ENCODE results near the gene KIFC3. TPM values are rescaled to one million over a fixed set of nuclear protein-coding genes. Genes with fewer than 3 reads are reported as not detected.

KIFC3 gene
- total and polyA plus RNA-seq, 8 donors = 41.4 to 96.8 (median 60.0) TPM

DNA sequence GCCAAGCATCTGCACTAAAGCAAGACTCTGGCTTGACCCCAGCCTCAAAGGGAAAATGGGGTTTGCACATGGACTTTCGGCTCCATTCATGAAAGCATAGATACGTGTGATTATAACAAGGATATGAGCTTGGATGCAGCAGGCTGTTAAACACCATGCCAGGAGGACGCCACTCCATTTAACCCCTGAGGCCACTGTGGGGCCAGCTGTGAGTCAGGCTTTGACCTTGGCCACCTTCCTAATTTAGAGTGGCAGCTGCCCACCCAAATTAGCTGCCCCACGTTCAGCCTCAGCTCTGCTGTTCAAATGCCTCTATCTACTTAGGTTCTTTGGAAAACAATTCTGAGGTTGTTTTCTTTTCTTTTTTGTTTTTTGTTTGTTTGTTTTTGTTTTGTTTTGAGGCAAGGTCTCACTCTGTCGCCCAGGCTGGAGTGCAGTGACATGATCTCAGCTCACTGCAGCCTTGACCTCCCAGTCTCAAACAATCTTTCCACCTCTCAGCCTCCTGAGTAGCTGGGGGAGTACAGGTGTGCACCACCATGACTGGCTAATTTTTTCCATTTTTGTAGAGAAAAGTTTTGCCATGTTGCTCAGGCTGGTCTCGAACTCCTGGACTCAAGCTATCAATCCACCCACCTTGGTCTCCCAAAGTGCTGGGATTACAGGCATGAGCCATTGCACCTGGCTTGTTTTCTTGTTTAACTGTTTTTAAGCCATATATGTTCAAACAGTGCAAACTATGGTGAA, 23.2 kb upstream of the KIFC3 start:
- no peaks in the 10 kb centered on the region for H3K9me3 ChIP-seq
- no peak overlapping the region for H3K4me3 ChIP-seq
- H3K4me1 ChIP-seq = peaks cover 0 to 4% of the 10 kb centered on the region in 2 donors
- DNase-seq (no peak), ATAC-seq (no peak)
- intact Hi-C loops (cut with DNase I) = no loop called here
- TF ChIP-seq, protein P1, sequence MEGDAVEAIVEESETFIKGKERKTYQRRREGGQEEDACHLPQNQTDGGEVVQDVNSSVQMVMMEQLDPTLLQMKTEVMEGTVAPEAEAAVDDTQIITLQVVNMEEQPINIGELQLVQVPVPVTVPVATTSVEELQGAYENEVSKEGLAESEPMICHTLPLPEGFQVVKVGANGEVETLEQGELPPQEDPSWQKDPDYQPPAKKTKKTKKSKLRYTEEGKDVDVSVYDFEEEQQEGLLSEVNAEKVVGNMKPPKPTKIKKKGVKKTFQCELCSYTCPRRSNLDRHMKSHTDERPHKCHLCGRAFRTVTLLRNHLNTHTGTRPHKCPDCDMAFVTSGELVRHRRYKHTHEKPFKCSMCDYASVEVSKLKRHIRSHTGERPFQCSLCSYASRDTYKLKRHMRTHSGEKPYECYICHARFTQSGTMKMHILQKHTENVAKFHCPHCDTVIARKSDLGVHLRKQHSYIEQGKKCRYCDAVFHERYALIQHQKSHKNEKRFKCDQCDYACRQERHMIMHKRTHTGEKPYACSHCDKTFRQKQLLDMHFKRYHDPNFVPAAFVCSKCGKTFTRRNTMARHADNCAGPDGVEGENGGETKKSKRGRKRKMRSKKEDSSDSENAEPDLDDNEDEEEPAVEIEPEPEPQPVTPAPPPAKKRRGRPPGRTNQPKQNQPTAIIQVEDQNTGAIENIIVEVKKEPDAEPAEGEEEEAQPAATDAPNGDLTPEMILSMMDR (IDR thresholded peaks at IDR 0.05) = no peak
- no peak overlapping the region for H3K27ac ChIP-seq
- no peaks in the 10 kb centered on the region for H3K27me3 ChIP-seq
- no peaks in the 10 kb centered on the region for H3K36me3 ChIP-seq

DNA sequence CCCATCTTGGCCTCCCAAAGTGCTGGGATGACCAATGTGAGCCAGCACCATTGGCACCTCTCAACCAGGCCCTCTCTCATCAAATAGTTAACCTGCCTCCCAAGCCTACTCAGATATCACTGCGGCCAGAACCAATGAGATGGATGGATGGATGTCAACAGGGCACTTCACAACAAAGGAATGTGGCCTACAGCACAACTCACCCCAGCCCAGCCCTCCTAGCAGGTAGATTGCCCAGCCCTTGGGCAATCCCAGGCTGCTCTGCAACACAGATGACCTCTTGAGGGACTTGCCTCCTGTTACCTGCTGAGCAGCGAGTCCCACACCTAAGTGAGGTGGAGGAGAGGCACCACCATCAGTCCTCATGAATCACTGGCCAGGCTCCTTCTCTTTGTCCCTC, 22.6 kb upstream of the KIFC3 start:
- no peak overlapping the region for H3K27ac ChIP-seq
- H3K4me3 ChIP-seq = no peak overlapping the region
- intact Hi-C loops (cut with DNase I) = no loop called here
- peaks cover 0 to 4% of the 10 kb centered on the region in 2 donors for H3K4me1 ChIP-seq
- TF ChIP-seq, protein P1 (IDR thresholded peaks at IDR 0.05) = no peak
- H3K9me3 ChIP-seq = no peaks in the 10 kb centered on the region
- H3K36me3 ChIP-seq = no peaks in the 10 kb centered on the region
- H3K27me3 ChIP-seq = no peaks in the 10 kb centered on the region
- ATAC-seq (peak; percentile 95), DNase-seq (peak in 3 of 4 donors; percentile 67 to 85 (median 81))

DNA sequence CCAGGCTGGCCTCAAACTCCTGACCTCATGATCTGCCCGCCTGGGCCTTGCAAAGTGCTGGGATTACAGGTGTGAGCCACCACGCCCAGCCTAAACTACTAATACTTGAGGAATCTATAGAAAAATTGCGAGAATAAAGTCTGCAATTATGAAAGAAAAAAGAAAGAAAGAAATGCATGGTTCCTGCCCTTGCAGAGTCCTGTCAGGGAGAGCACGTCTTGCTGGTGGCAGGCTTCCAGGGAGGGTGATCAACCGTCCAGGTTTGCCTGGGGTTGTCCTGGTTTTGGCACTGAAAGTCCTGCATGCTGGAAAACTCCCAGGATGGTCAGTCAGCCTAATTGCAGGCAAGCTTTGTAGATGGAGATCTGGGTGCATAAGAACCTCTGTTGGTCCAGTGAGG, 21.5 kb upstream of the KIFC3 start:
- DNase-seq (no peak), ATAC-seq (no peak)
- Histone ChIP-seq H3K27me3 (no peaks in the 10 kb centered on the region), H3K9me3 (no peaks in the 10 kb centered on the region), H3K27ac (no peak overlapping the region), H3K4me1 (peaks cover 0 to 4% of the 10 kb centered on the region in 2 donors), H3K4me3 (no peak overlapping the region), H3K36me3 (no peaks in the 10 kb centered on the region)
- TF ChIP-seq, protein P1 (IDR thresholded peaks at IDR 0.05) = no peak
- intact Hi-C loops (cut with DNase I) = no loop called here

DNA sequence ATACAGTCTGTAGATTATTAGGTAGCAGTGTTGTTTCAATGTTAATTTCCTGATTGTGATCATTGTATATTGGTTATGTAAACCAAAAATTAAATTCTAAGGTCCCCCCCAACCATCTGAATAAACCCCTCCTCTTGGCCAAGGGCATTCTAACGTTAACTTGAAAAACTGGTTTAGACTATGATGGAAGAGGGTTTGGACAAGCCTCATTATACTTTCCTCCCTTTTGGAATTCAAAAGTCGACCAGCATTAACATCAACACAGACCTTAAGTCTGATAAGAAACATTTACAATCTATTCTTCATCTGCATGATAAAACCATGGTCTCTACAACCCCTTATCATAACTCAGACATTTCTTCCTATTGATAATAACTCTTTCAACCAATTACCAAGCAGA, 20.6 kb upstream of the KIFC3 start:
- Histone ChIP-seq H3K4me3 (no peak overlapping the region), H3K36me3 (no peaks in the 10 kb centered on the region), H3K27ac (no peak overlapping the region), H3K27me3 (no peaks in the 10 kb centered on the region), H3K9me3 (no peaks in the 10 kb centered on the region), H3K4me1 (peaks cover 0 to 4% of the 10 kb centered on the region in 2 donors)
- ATAC-seq (no peak), DNase-seq (no peak)
- intact Hi-C loops (cut with DNase I) = no loop called here
- TF ChIP-seq, protein P1 (IDR thresholded peaks at IDR 0.05) = no peak

DNA sequence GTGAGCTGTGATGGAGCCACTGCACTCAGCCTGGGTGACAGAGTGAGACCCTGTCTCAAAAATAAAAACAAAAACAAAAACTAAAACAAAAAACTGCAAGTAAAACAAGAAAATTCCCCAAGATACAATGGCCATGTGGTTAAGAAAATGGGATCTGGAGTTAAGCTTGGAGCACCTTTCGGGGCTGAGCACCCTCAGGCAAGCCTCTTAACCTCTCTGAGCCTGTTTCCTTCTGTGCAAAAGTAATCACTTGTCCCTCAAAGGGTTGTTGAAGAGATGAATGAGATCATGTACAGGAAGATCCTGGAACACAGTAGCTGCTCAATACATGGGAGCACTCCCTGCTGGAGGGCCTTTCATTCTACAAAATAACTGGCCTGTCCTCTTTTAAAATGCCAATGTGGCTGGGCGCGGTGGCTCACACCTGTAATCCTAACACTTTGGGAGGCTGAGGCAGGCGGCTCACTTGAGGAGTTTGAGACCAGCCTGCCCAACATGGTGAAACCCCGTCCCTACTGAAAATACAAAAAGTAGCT, 19.8 kb upstream of the KIFC3 start:
- no peak overlapping the region for H3K27ac ChIP-seq

More for the DNA sequence above, 19.8 kb upstream of the KIFC3 start:
- H3K4me3 ChIP-seq = no peak overlapping the region
- intact Hi-C loops (cut with DNase I) = no loop called here
- ATAC-seq (peak; percentile 13), DNase-seq (no peak)
- no peaks in the 10 kb centered on the region for H3K27me3 ChIP-seq
- TF ChIP-seq, protein P1 (IDR thresholded peaks at IDR 0.05) = no peak
- H3K4me1 ChIP-seq = peaks cover 0 to 6% of the 10 kb centered on the region in 2 donors
- no peaks in the 10 kb centered on the region for H3K36me3 ChIP-seq
- H3K9me3 ChIP-seq = no peaks in the 10 kb centered on the region

All from left lung (tissue), 10 donors.